ENCODE measurements around the gene MYO5B. TPM values are rescaled to one million over a fixed set of nuclear protein-coding genes. Genes with fewer than 3 reads are reported as not detected.

MYO5B gene
- total RNA-seq, 2 donors from 2014 or later, result 106 to 132 TPM

DNA sequence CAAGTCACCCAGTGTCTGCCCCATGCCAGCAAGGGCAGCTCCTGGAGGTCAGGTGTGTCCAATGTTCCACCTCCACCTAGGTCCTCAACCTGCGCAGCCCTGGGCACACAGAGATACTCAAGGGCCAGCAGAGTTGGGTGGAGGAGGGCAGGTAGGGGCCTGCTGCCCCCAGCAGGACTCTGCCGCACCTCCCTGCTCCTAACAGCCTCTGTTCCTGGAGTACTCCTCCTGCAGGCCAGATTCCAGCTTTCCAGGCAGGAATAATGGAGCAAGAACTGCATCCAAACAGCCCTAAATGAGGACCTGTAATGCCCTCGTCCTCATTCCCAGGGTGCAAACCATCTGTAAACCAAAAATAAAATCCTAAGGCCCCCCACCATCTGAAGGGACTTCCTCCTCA is 337.2 kb downstream of the MYO5B start:
- intact Hi-C loops (cut with DNase I), result loop anchor here (5.0 kb wide), 2 partner anchors 295 to 345 kb away; partner anchors contain the start of gene LIPG
- DNase-seq, result no peak
- H3K9ac ChIP-seq (ENCODE audit: low read depth in 2 of 2, low read length in 2 of 2), result peak overlapping the region in 1 of 2 donors; percentile 82
- H3K9me3 ChIP-seq, result no peaks in the 10 kb centered on the region
- H3K4me3 ChIP-seq, result no peak overlapping the region
- H3K27me3 ChIP-seq, result no peaks in the 10 kb centered on the region
- no peaks in the 10 kb centered on the region for H3K36me3 ChIP-seq
- TF ChIP-seq, protein P1, sequence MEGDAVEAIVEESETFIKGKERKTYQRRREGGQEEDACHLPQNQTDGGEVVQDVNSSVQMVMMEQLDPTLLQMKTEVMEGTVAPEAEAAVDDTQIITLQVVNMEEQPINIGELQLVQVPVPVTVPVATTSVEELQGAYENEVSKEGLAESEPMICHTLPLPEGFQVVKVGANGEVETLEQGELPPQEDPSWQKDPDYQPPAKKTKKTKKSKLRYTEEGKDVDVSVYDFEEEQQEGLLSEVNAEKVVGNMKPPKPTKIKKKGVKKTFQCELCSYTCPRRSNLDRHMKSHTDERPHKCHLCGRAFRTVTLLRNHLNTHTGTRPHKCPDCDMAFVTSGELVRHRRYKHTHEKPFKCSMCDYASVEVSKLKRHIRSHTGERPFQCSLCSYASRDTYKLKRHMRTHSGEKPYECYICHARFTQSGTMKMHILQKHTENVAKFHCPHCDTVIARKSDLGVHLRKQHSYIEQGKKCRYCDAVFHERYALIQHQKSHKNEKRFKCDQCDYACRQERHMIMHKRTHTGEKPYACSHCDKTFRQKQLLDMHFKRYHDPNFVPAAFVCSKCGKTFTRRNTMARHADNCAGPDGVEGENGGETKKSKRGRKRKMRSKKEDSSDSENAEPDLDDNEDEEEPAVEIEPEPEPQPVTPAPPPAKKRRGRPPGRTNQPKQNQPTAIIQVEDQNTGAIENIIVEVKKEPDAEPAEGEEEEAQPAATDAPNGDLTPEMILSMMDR (IDR thresholded peaks at IDR 0.05), result no peak
- peak overlapping the region; percentile 93 for H3K27ac ChIP-seq
- H3K4me1 ChIP-seq, result peaks cover 5% of the 10 kb centered on the region

DNA sequence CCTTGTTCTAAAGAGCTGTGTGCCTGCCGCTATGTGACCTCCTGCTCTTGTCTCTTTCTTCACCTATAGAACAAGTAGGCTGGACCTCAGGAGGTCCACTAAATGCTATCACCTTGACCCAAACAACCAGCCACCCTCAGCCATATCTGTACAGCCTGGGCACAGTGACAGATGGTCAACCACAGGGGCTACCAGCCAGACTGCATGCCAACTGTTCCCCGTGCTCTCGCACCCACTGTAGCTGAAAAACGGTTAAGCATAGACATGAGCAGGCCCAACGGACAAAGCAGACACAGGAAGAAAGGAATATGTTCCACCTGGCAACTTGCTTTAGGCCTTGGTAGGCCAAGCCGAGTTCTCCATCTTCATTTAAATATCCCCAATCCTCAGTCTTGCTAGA is 338.5 kb downstream of the MYO5B start:
- Histone ChIP-seq H3K27me3 (no peaks in the 10 kb centered on the region), H3K27ac (no peak overlapping the region), H3K36me3 (no peaks in the 10 kb centered on the region), H3K4me3 (no peak overlapping the region), H3K4me1 (peaks cover 5% of the 10 kb centered on the region), H3K9me3 (no peaks in the 10 kb centered on the region), H3K9ac (ENCODE audit: low read depth in 2 of 2, low read length in 2 of 2) (no peak overlapping the region)
- TF ChIP-seq, protein P1 (IDR thresholded peaks at IDR 0.05), result no peak
- no peak for DNase-seq
- intact Hi-C loops (cut with DNase I), result loop anchor here (5.0 kb wide), 2 partner anchors 294 to 344 kb away; partner anchors contain the start of gene LIPG

DNA sequence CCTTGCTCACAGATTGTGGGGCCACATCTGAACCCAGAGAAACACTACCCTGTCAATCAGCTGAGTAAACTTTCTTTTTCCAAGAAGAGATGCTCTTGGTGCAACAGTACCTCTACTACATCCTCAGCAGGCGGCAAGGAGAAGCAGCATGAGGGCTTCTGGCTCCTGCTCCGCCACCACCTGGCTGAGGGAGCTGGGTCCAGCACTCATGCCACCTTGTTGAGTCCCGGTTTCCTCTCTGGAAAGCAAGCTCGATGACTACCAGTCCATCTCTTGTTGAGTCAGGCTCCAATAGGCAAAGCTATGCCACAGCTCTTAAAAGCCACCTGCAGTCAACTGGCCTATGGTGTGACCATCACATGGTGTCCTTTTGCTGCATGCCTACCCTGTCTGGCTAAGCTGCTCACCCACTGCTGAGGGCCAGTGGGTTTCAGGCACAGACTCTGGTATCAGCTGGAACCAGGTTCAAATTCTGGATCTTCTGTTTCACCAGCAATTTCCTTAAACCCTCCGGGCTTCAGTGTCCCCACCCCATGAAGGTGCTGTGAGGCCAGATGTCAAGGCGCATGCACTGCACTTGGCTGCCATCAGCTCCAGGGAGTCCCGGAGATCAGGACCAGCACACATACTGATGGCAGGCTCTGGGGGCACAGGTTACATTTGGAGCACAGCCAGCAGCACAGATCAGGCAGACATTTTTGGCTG is 339.1 kb downstream of the MYO5B start:
- TF ChIP-seq, protein P1 (IDR thresholded peaks at IDR 0.05), result no peak
- H3K27ac ChIP-seq, result no peak overlapping the region
- H3K9ac ChIP-seq (ENCODE audit: low read depth in 2 of 2, low read length in 2 of 2), result no peak overlapping the region
- H3K4me3 ChIP-seq, result no peak overlapping the region
- H3K36me3 ChIP-seq, result no peaks in the 10 kb centered on the region
- peaks cover 5% of the 10 kb centered on the region for H3K4me1 ChIP-seq
- H3K9me3 ChIP-seq, result no peaks in the 10 kb centered on the region
- H3K27me3 ChIP-seq, result no peaks in the 10 kb centered on the region
- intact Hi-C loops (cut with DNase I), result loop anchor here (5.0 kb wide), 2 partner anchors 294 to 344 kb away; partner anchors contain the start of gene LIPG
- no peak for DNase-seq

DNA sequence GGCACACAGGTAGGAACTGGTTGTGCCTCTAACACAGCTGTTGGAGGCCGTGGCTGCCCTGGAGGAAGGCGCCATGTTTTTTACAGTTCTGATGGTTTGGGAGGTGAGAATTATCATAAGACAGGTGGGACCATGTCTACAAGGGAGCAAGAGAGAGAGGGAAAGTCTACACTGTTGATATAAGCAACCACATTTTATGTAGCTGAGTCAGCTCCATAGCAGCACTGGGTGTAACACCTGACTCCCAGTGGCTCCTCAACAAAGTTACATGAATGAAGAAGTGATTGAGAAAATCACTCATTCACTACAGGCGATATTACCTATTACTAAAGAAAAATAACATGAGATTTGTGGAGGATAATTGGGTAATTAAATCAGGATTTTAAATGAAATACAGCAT is 340.3 kb downstream of the MYO5B start:
- no peaks in the 10 kb centered on the region for H3K27me3 ChIP-seq
- intact Hi-C loops (cut with DNase I), result loop anchor here (5.0 kb wide), 2 partner anchors 292 to 342 kb away; partner anchors contain the start of gene LIPG
- peaks cover 5% of the 10 kb centered on the region for H3K4me1 ChIP-seq
- TF ChIP-seq, protein P1 (IDR thresholded peaks at IDR 0.05), result no peak
- no peak for DNase-seq
- no peaks in the 10 kb centered on the region for H3K9me3 ChIP-seq
- H3K9ac ChIP-seq (ENCODE audit: low read depth in 2 of 2, low read length in 2 of 2), result no peak overlapping the region
- H3K27ac ChIP-seq, result no peak overlapping the region
- no peaks in the 10 kb centered on the region for H3K36me3 ChIP-seq
- no peak overlapping the region for H3K4me3 ChIP-seq

DNA sequence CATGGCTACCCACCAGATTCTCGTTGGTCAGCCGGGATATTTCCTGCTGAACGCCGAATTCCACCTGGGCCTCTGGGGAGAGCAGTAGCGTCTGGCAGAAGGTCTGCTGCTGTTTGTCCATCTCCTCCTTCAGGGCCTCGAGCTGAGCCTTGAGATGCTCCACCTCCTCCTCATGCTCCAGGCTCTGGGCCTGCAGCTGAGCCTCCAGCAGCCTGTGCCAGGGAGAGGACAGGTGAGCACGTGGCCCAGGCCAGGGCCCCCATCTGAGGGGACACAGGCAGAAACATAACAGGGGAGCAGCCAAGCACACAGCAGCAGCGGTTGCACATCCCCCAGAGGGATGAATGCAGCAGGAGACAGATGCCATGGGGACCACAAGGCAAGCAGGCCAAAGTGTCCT is 341.5 kb downstream of the MYO5B start:
- peak; percentile 12 for DNase-seq
- TF ChIP-seq, protein P1 (IDR thresholded peaks at IDR 0.05), result no peak
- H3K36me3 ChIP-seq, result no peaks in the 10 kb centered on the region
- no peaks in the 10 kb centered on the region for H3K27me3 ChIP-seq
- peaks cover 11% of the 10 kb centered on the region for H3K4me1 ChIP-seq
- no peaks in the 10 kb centered on the region for H3K9me3 ChIP-seq
- H3K9ac ChIP-seq (ENCODE audit: low read depth in 2 of 2, low read length in 2 of 2), result no peak overlapping the region
- H3K4me3 ChIP-seq, result no peak overlapping the region
- intact Hi-C loops (cut with DNase I), result no loop called here
- no peak overlapping the region for H3K27ac ChIP-seq

Measured in colonic mucosa (tissue), 4 donors.